GM12892 (cell line): ENCODE results near the gene MBD5.

Experiments used
- POLR2A ChIP-seq: IDR thresholded peaks from 2 replicates; pipeline ENCODE4 v1.6.1; 2011; ENCODE audit warnings: low read depth, low read length, control low read depth
- POLR2AphosphoS5 ChIP-seq: IDR thresholded peaks from 2 replicates; pipeline ENCODE4 v1.6.1; 2011; ENCODE audit warnings: low read depth, low read length, control low read depth

- TF ChIP-seq POLR2A: no peak
- no peak for TF ChIP-seq POLR2AphosphoS5
Measured at GRCh38 chr2:148455791-148456190, 434.9 kb downstream of the MBD5 start.
